GM21515 (cell line): ENCODE data around the gene PLXND1.
"Not testable (repeated sequence)": the region's sequence is repeated elsewhere in the genome, so short reads cannot be mapped to it uniquely, and the experiment has no call there.

ENCODE experiments used
- ATAC-seq: cut with Tn5 transposase; IDR thresholded peaks from one replicate; pipeline ENCODE4 v1.9.1; 2021; ENCODE audit not compliant: unreplicated experiment

PLXND1 gene

GRCh38 chr3:129553171-129553570 lies 53.3 kb downstream of the PLXND1 start:
- no peak for ATAC-seq

- ATAC-seq = no peak
Measured at GRCh38 chr3:129552287-129553050, 54.0 kb downstream of the PLXND1 start.

- no peak for ATAC-seq
Measured at GRCh38 chr3:129549805-129550204, 56.7 kb downstream of the PLXND1 start.

- ATAC-seq = no peak
Measured at GRCh38 chr3:129549006-129549800, 57.3 kb downstream of the PLXND1 start.

DNA sequence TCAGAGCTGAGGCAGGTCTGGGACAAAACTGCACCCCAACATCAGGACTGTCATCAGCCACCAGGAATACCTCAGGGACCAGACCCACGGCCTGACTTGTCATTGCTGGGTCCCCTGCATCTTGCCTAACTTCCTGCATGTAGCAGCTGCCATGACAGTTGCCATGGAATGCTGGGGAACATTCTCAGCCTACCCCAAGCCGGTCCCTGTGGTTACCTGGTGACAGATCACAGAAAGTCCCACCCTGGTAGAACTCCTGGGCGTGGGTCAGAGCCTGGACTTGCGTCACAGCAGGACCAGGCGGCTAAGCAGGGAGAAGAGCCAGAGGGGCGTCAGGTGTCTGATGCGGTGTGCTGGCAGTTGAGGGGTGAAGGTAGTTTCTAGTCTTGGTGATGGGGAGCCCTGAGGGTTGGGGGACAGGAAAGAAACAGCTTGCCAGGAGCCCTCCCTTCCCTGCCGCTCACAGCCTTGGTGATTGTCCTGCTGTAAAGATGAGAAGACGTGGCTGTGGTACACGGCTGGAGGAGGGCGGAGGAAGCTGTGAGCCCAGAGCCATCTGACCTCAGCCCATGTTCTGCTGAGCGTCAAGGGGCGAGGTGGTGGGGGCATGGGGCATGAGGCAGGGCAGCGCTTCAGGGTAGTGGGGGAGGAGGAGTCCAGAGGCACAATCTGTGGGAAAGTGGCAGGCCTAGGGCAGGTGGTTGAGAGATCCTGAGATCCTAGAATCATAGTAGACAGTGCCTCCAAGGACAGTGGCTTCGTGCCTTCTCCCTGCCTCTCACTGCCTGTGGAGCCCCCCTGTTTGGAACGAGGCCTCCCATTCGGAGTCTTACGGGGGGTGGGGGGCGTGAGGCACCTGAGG lies 58.1 kb downstream of the PLXND1 start:
- ATAC-seq = no peak

GRCh38 chr3:129547241-129547640 lies 59.2 kb downstream of the PLXND1 start:
- ATAC-seq = no peak

DNA sequence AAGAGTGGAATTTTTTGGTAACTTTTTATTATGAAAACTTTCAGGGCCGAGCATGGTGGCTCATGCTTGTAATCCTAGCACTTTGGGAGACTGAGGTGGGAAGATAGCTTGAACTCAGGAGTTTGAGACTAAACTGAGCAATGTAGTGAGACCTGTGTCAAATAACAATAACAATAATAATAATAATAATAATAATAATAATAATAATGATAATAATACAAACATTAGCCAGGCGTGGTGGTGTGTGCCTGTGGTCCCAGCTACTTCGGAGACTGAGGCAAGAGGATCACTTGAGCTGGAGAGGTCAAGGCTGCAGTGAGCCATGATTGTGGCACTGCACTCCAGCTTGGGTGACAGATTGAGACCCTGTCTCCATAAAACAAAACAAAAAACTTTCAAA lies 60.5 kb downstream of the PLXND1 start:
- ATAC-seq = not testable (repeated sequence)

DNA sequence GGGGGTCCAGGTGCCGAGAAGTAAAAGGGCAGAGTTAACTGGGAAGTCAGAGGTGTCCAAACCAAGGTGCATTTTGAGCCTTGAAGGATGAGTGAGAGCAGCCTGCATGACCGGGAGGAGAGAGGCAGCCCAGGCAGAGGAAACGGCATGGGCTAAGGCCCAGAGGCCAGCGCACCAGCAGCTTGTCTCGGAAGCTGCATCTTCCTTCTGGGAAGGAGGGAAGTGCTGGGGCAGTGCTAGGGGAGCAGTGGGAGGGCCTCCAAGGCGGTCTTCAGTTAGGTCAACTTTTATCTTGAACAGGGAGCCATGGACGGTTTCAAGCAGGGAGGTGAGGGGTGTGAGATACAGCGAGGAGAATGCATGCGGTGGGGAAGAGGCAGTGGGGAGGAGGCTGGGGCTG lies 62.5 kb downstream of the PLXND1 start:
- no peak for ATAC-seq

- ATAC-seq = no peak
Measured at GRCh38 chr3:129543156-129543790, 63.2 kb downstream of the PLXND1 start, which contains the start of gene H1-8. TSS of gene H1-8 (plus strand) at chr3:129543175. CDS start at chr3:129543219, 44 bp downstream.

DNA sequence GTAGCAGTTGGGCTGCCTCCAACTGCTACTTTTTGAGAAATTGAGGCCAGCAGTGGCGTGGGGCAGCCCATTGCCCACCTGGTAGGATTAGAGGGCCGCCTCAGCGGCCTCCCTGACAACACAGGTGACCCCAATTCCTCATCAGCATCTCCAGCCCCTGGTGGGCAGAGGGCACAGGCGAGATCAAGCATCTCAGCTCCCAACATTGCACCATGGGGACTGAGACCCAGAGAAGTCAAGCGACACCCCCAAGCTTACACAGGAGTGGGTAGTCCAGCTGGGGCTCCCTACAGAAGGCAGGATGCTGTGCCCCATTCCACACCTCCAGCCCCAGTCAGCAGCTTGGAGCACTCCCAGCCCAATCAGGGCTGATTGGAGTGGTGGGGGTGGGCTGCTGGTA lies 63.7 kb downstream of the PLXND1 start:
- ATAC-seq = no peak

GRCh38 chr3:129540776-129541516 lies 65.5 kb downstream of the PLXND1 start:
- ATAC-seq = no peak

GRCh38 chr3:129539206-129539605 lies 67.3 kb downstream of the PLXND1 start:
- ATAC-seq = no peak

DNA sequence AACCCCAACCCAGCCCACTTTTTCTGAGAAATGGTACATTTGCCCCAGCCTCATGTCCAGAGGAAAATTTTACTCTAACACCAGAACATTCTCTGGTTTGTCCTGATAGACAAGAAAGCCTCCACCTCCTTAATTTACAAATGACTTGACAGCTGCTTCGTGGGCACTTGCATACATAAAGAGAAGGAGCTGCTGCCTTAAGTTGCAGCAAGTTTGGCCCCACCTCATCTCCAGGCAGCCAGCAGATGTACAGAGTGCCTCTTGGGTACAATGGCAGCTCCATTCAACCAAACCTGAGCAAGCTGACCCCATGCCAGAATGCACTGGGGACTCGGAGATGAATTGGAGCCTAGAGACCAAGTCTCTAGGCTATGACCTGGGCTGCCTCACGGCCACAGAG lies 69.7 kb downstream of the PLXND1 start:
- no peak for ATAC-seq

- no peak for ATAC-seq
Measured at GRCh38 chr3:129536374-129536667, 70.2 kb downstream of the PLXND1 start.

- ATAC-seq = no peak
Measured at GRCh38 chr3:129535075-129535474, 71.4 kb downstream of the PLXND1 start.

- ATAC-seq = no peak
Measured at GRCh38 chr3:129534428-129535027, 71.9 kb downstream of the PLXND1 start.

DNA sequence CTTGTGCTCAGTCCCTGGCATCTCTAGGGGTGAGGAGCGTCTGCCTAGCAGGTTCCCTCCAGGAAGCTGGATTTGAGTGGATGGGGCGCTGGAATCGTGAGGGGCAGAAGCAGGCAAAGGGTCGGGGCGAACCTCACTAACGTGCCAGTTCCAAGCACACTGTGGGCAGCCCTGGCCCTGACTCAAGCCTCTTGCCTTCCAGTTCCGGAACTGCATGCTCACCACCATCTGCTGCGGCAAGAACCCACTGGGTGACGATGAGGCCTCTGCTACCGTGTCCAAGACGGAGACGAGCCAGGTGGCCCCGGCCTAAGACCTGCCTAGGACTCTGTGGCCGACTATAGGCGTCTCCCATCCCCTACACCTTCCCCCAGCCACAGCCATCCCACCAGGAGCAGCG lies 73.1 kb downstream of the PLXND1 start:
- ATAC-seq = no peak

- ATAC-seq = no peak
Measured at GRCh38 chr3:129532261-129532660, 74.2 kb downstream of the PLXND1 start.

GRCh38 chr3:129531699-129532098 lies 74.8 kb downstream of the PLXND1 start:
- ATAC-seq = no peak

- no peak for ATAC-seq
Measured at GRCh38 chr3:129530821-129531220, 75.7 kb downstream of the PLXND1 start.
